Measurements from ENCODE around the gene PLA2G2C.

PLA2G2C gene

DNA sequence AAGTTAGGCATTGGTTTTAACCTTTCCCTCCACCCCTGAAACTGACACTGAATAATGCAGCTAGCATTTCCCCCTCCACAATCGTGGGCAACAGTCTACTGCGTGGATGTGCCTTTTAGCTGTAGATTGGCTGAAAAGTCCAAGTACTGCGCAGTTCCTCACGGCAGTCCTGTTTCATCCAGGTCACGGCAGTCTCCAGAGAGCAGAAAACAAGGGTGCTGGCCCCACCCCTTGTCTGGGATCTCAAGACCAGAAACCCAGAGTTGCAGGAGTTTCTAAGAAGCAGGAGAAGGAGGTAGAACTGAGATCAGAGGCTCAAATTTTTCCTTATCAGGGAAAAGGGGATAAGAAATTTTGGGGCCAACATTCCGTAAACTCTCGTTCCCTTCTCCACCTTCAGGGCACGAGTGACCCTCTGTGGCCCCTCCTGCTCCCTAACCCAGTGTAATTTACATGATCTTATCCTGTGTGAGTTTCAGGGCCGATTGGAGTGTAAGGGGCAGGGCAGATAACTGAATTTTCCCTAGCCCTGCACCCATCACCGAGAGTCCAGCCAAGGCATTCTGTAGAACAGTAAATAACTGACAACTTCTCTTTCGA lies 25.9 kb upstream of the PLA2G2C start:
- H3K79me1 ChIP-seq (ENCODE audit: low read length) = no peaks in the 10 kb centered on the region
- no peak overlapping the region for H3K56ac ChIP-seq (ENCODE audit: low read length)
- WGBS (ENCODE audit: extremely low coverage, insufficient coverage, low lambda C conversion rate) = no CpG with 5 or more reads among the region's 11 CpGs
- no peak overlapping the region for H3K9ac ChIP-seq (ENCODE audit: low read length)
- H3K79me2 ChIP-seq (ENCODE audit: control insufficient read depth, insufficient read depth, low read length) = no peaks in the 10 kb centered on the region
- H3K27ac ChIP-seq (ENCODE audit: low read depth, low read length) = no peak overlapping the region
- no peak for DNase-seq
- H3K4ac ChIP-seq (ENCODE audit: low read depth, low read length) = no peak overlapping the region
- no peak overlapping the region for H2BK5ac ChIP-seq (ENCODE audit: low read length)
- no peak overlapping the region for H3K4me3 ChIP-seq (ENCODE audit: low read length)
- H4K8ac ChIP-seq (ENCODE audit: low read depth, low read length) = no peak overlapping the region
- no peaks in the 10 kb centered on the region for H3K27me3 ChIP-seq (ENCODE audit: insufficient read depth, low read length, poor library complexity)
- no peaks in the 10 kb centered on the region for H3K36me3 ChIP-seq (ENCODE audit: control insufficient read depth, insufficient read depth, low read length)
- H2BK120ac ChIP-seq (ENCODE audit: low read depth, low read length) = no peak overlapping the region
- H3K23ac ChIP-seq (ENCODE audit: low read length) = no peak overlapping the region
- no peak overlapping the region for H3K18ac ChIP-seq (ENCODE audit: low read length)
- no peak overlapping the region for H3K4me2 ChIP-seq (ENCODE audit: low read length)
- no peak overlapping the region for H4K5ac ChIP-seq (ENCODE audit: low read length)
- no peak overlapping the region for H2BK15ac ChIP-seq (replicated peaks; ENCODE audit: low read depth)
- no peak overlapping the region for H2AK5ac ChIP-seq (ENCODE audit: low read length)
- no peaks in the 10 kb centered on the region for H3K4me1 ChIP-seq (ENCODE audit: control insufficient read depth, low read depth, low read length)

DNA sequence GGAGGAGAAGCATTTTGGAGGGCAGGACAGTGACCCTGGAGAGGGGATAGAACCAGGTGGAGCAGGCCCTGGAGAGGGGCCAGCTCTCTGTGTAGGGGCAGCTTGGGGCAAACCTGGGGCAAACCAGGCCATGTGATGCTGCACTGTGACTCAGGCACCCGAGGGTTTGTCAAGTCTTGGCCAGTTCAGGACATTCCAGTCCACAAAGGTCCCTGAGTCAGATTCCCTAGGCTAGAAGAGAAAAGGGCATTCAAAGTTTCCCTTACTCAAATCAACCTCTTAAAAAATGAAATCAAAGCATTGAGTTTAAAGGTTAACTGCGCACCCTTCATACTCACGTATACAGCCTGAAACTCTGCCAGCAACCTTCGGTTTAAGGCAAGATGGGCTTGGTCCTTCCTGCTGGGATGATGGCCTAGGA lies 25.2 kb upstream of the PLA2G2C start:
- H2BK15ac ChIP-seq (replicated peaks; ENCODE audit: low read depth) = no peak overlapping the region
- H3K9ac ChIP-seq (ENCODE audit: low read length) = no peak overlapping the region
- no peak overlapping the region for H3K27ac ChIP-seq (ENCODE audit: low read depth, low read length)
- no peak overlapping the region for H3K56ac ChIP-seq (ENCODE audit: low read length)
- H3K23ac ChIP-seq (ENCODE audit: low read length) = no peak overlapping the region
- no peak for DNase-seq
- H3K18ac ChIP-seq (ENCODE audit: low read length) = no peak overlapping the region
- H2BK5ac ChIP-seq (ENCODE audit: low read length) = no peak overlapping the region
- no CpG with 5 or more reads among the region's 4 CpGs for WGBS (ENCODE audit: extremely low coverage, insufficient coverage, low lambda C conversion rate)
- no peak overlapping the region for H4K5ac ChIP-seq (ENCODE audit: low read length)
- no peak overlapping the region for H2AK5ac ChIP-seq (ENCODE audit: low read length)
- no peaks in the 10 kb centered on the region for H3K79me2 ChIP-seq (ENCODE audit: control insufficient read depth, insufficient read depth, low read length)
- H3K36me3 ChIP-seq (ENCODE audit: control insufficient read depth, insufficient read depth, low read length) = no peaks in the 10 kb centered on the region
- no peaks in the 10 kb centered on the region for H3K27me3 ChIP-seq (ENCODE audit: insufficient read depth, low read length, poor library complexity)
- H3K4me2 ChIP-seq (ENCODE audit: low read length) = no peak overlapping the region
- no peak overlapping the region for H4K8ac ChIP-seq (ENCODE audit: low read depth, low read length)
- H2BK120ac ChIP-seq (ENCODE audit: low read depth, low read length) = no peak overlapping the region
- H3K4ac ChIP-seq (ENCODE audit: low read depth, low read length) = no peak overlapping the region
- no peaks in the 10 kb centered on the region for H3K79me1 ChIP-seq (ENCODE audit: low read length)
- H3K4me1 ChIP-seq (ENCODE audit: control insufficient read depth, low read depth, low read length) = no peaks in the 10 kb centered on the region
- no peak overlapping the region for H3K4me3 ChIP-seq (ENCODE audit: low read length)

DNA sequence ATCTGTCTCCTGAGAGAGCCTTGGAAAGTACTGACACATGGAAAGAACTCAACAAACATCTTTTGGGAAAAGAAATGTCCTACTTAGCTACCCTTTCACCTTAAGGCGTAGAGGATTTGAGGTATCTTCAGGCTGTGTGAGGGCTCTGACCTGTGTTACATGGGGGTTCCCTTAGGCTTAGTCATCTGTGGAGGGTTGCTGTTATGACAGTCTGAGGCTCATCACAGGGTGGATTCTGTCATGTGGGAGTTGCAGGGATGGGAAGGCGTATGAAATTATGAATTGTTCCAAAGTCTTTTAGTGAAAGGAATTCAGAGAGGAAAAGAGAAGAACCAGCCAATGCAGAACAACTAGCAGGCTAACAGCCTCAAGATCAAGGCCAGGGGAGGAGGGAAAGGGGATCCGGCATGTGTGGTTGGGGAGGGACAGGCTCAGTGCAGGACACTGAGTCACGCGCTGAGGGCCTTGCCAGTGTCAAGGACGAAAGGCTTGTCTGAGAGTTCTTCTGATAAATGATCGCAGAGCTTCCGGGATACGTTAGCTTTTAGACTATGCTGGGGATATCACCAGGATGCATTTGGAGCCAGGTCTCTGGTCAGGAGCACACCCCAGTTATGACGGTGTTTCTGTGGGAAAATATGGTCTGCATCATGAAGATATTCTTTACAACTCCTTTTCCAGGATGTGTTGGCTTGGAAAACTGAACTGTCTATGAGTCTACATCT lies 24.6 kb upstream of the PLA2G2C start:
- no peak overlapping the region for H2BK5ac ChIP-seq (ENCODE audit: low read length)
- no peak overlapping the region for H3K9ac ChIP-seq (ENCODE audit: low read length)
- no peak overlapping the region for H4K5ac ChIP-seq (ENCODE audit: low read length)
- H3K23ac ChIP-seq (ENCODE audit: low read length) = no peak overlapping the region
- no peak overlapping the region for H2AK5ac ChIP-seq (ENCODE audit: low read length)
- H3K27ac ChIP-seq (ENCODE audit: low read depth, low read length) = no peak overlapping the region
- no peak overlapping the region for H3K56ac ChIP-seq (ENCODE audit: low read length)
- WGBS (ENCODE audit: extremely low coverage, insufficient coverage, low lambda C conversion rate) = no CpG with 5 or more reads among the region's 10 CpGs
- H3K18ac ChIP-seq (ENCODE audit: low read length) = no peak overlapping the region
- H4K8ac ChIP-seq (ENCODE audit: low read depth, low read length) = no peak overlapping the region
- no peaks in the 10 kb centered on the region for H3K27me3 ChIP-seq (ENCODE audit: insufficient read depth, low read length, poor library complexity)
- H3K4me1 ChIP-seq (ENCODE audit: control insufficient read depth, low read depth, low read length) = no peaks in the 10 kb centered on the region
- H2BK15ac ChIP-seq (replicated peaks; ENCODE audit: low read depth) = no peak overlapping the region
- H3K36me3 ChIP-seq (ENCODE audit: control insufficient read depth, insufficient read depth, low read length) = no peaks in the 10 kb centered on the region
- H3K4me2 ChIP-seq (ENCODE audit: low read length) = no peak overlapping the region
- H3K4ac ChIP-seq (ENCODE audit: low read depth, low read length) = no peak overlapping the region
- H2BK120ac ChIP-seq (ENCODE audit: low read depth, low read length) = no peak overlapping the region
- H3K79me1 ChIP-seq (ENCODE audit: low read length) = no peaks in the 10 kb centered on the region
- no peak for DNase-seq
- H3K4me3 ChIP-seq (ENCODE audit: low read length) = no peak overlapping the region
- no peaks in the 10 kb centered on the region for H3K79me2 ChIP-seq (ENCODE audit: control insufficient read depth, insufficient read depth, low read length)

GRCh38 chr1:20209471-20209870 lies 23.2 kb upstream of the PLA2G2C start:
- no peaks in the 10 kb centered on the region for H3K36me3 ChIP-seq (ENCODE audit: control insufficient read depth, insufficient read depth, low read length)
- H3K4ac ChIP-seq (ENCODE audit: low read depth, low read length) = no peak overlapping the region
- no peaks in the 10 kb centered on the region for H3K79me1 ChIP-seq (ENCODE audit: low read length)
- H4K5ac ChIP-seq (ENCODE audit: low read length) = no peak overlapping the region
- H3K4me1 ChIP-seq (ENCODE audit: control insufficient read depth, low read depth, low read length) = no peaks in the 10 kb centered on the region
- no peak overlapping the region for H3K27ac ChIP-seq (ENCODE audit: low read depth, low read length)
- H3K27me3 ChIP-seq (ENCODE audit: insufficient read depth, low read length, poor library complexity) = no peaks in the 10 kb centered on the region
- H3K56ac ChIP-seq (ENCODE audit: low read length) = no peak overlapping the region
- no peak for DNase-seq
- no peak overlapping the region for H3K23ac ChIP-seq (ENCODE audit: low read length)
- WGBS (ENCODE audit: extremely low coverage, insufficient coverage, low lambda C conversion rate) = no CpG with 5 or more reads among the region's 4 CpGs
- no peak overlapping the region for H4K8ac ChIP-seq (ENCODE audit: low read depth, low read length)
- H3K4me2 ChIP-seq (ENCODE audit: low read length) = no peak overlapping the region
- H2BK15ac ChIP-seq (replicated peaks; ENCODE audit: low read depth) = no peak overlapping the region
- H3K18ac ChIP-seq (ENCODE audit: low read length) = no peak overlapping the region
- no peak overlapping the region for H2AK5ac ChIP-seq (ENCODE audit: low read length)
- H3K9ac ChIP-seq (ENCODE audit: low read length) = no peak overlapping the region
- H2BK5ac ChIP-seq (ENCODE audit: low read length) = no peak overlapping the region
- H3K4me3 ChIP-seq (ENCODE audit: low read length) = no peak overlapping the region
- H3K79me2 ChIP-seq (ENCODE audit: control insufficient read depth, insufficient read depth, low read length) = no peaks in the 10 kb centered on the region
- H2BK120ac ChIP-seq (ENCODE audit: low read depth, low read length) = no peak overlapping the region

- no peak overlapping the region for H3K23ac ChIP-seq (ENCODE audit: low read length)
- no peak overlapping the region for H2AK5ac ChIP-seq (ENCODE audit: low read length)
- no peaks in the 10 kb centered on the region for H3K27me3 ChIP-seq (ENCODE audit: insufficient read depth, low read length, poor library complexity)
- no peak overlapping the region for H3K4me2 ChIP-seq (ENCODE audit: low read length)
- no peaks in the 10 kb centered on the region for H3K79me2 ChIP-seq (ENCODE audit: control insufficient read depth, insufficient read depth, low read length)
- no peak overlapping the region for H3K4ac ChIP-seq (ENCODE audit: low read depth, low read length)
- no peaks in the 10 kb centered on the region for H3K36me3 ChIP-seq (ENCODE audit: control insufficient read depth, insufficient read depth, low read length)
- no peak overlapping the region for H3K4me3 ChIP-seq (ENCODE audit: low read length)
- H3K4me1 ChIP-seq (ENCODE audit: control insufficient read depth, low read depth, low read length) = no peaks in the 10 kb centered on the region
- no peak overlapping the region for H3K18ac ChIP-seq (ENCODE audit: low read length)
- no peak overlapping the region for H3K56ac ChIP-seq (ENCODE audit: low read length)
- H2BK5ac ChIP-seq (ENCODE audit: low read length) = no peak overlapping the region
- no peaks in the 10 kb centered on the region for H3K79me1 ChIP-seq (ENCODE audit: low read length)
- WGBS (ENCODE audit: extremely low coverage, insufficient coverage, low lambda C conversion rate) = no CpG with 5 or more reads among the region's 4 CpGs
- H2BK15ac ChIP-seq (replicated peaks; ENCODE audit: low read depth) = no peak overlapping the region
- H3K9ac ChIP-seq (ENCODE audit: low read length) = no peak overlapping the region
- no peak overlapping the region for H4K8ac ChIP-seq (ENCODE audit: low read depth, low read length)
- no peak overlapping the region for H4K5ac ChIP-seq (ENCODE audit: low read length)
- DNase-seq = no peak
- no peak overlapping the region for H2BK120ac ChIP-seq (ENCODE audit: low read depth, low read length)
- no peak overlapping the region for H3K27ac ChIP-seq (ENCODE audit: low read depth, low read length)
These were observed 21.2 kb upstream of the PLA2G2C start for GRCh38 chr1:20207546-20207945.

GRCh38 chr1:20202166-20202565 lies 15.8 kb upstream of the PLA2G2C start:
- Histone ChIP-seq H3K18ac (ENCODE audit: low read length) (no peak overlapping the region), H4K5ac (ENCODE audit: low read length) (no peak overlapping the region), H3K79me2 (ENCODE audit: control insufficient read depth, insufficient read depth, low read length) (no peaks in the 10 kb centered on the region), H3K9ac (ENCODE audit: low read length) (no peak overlapping the region), H3K79me1 (ENCODE audit: low read length) (no peaks in the 10 kb centered on the region), H3K4me3 (ENCODE audit: low read length) (no peak overlapping the region), H3K56ac (ENCODE audit: low read length) (no peak overlapping the region), H3K4ac (ENCODE audit: low read depth, low read length) (no peak overlapping the region), H3K27me3 (ENCODE audit: insufficient read depth, low read length, poor library complexity) (no peaks in the 10 kb centered on the region), H3K27ac (ENCODE audit: low read depth, low read length) (no peak overlapping the region), H4K8ac (ENCODE audit: low read depth, low read length) (no peak overlapping the region), H3K4me2 (ENCODE audit: low read length) (no peak overlapping the region), H2BK5ac (ENCODE audit: low read length) (no peak overlapping the region), H3K36me3 (ENCODE audit: control insufficient read depth, insufficient read depth, low read length) (no peaks in the 10 kb centered on the region), H2BK120ac (ENCODE audit: low read depth, low read length) (no peak overlapping the region), H3K23ac (ENCODE audit: low read length) (no peak overlapping the region), H2AK5ac (ENCODE audit: low read length) (no peak overlapping the region), H2BK15ac (replicated peaks; ENCODE audit: low read depth) (no peak overlapping the region), H3K4me1 (ENCODE audit: control insufficient read depth, low read depth, low read length) (peaks cover 4% of the 10 kb centered on the region)
- WGBS (ENCODE audit: extremely low coverage, insufficient coverage, low lambda C conversion rate) = no CpG with 5 or more reads among the region's 5 CpGs
- no peak for DNase-seq

Data from mesendoderm (in vitro differentiated cells).